OCI-LY1 (cell line): Measurements from ENCODE around the gene TP53.
"Not testable (repeated sequence)": the region's sequence is repeated elsewhere in the genome, so short reads cannot be mapped to it uniquely, and the experiment has no call there.

ENCODE experiments used
- H2AFZ ChIP-seq: fragments of 200-600 bp; sonication (generic), shearing (Covaris generic); 2 replicates; pipeline ENCODE4 v1.6.0; 2014; ENCODE audit warnings: antibody characterized with exemption, mild to moderate bottlenecking, low read length
- H3F3A ChIP-seq: fragments of 200-600 bp; sonication (generic), shearing (Covaris generic); 2 replicates; pipeline ENCODE4 v1.6.0; 2014; ENCODE audit warnings: mild to moderate bottlenecking, antibody characterized with exemption, low read length, moderate library complexity; ENCODE audit not compliant: insufficient read depth
- H3K27ac ChIP-seq: fragments of 200-600 bp; sonication (generic); 2 replicates; pipeline ENCODE4 v1.5.1; 2014; ENCODE audit warnings: low read length, mixed run types, mild to moderate bottlenecking, low read depth; ENCODE audit not compliant: poor library complexity, severe bottlenecking
- H3K27me3 ChIP-seq: fragments of 200-600 bp; sonication (generic); 2 replicates; pipeline ENCODE4 v1.6.0; 2014; ENCODE audit warnings: antibody characterized with exemption, mild to moderate bottlenecking, low read length, moderate library complexity; ENCODE audit not compliant: insufficient read depth
- H3K36me3 ChIP-seq: fragments of 200-600 bp; sonication (generic); 2 replicates; pipeline ENCODE4 v1.6.1; 2014; ENCODE audit warnings: mild to moderate bottlenecking, antibody characterized with exemption, low read length, moderate library complexity, mixed read lengths; ENCODE audit not compliant: insufficient read depth
- H3K4me1 ChIP-seq: fragments of 200-600 bp; sonication (generic); 2 replicates; pipeline ENCODE4 v1.5.1; 2014; ENCODE audit warnings: mild to moderate bottlenecking, low read length, moderate library complexity; ENCODE audit not compliant: insufficient read depth, severe bottlenecking
- H3K4me2 ChIP-seq: fragments of 200-600 bp; sonication (generic), shearing (Covaris generic); 2 replicates; pipeline ENCODE4 v1.6.1; 2014; ENCODE audit warnings: low read length
- H3K4me3 ChIP-seq: fragments of 200-600 bp; sonication (generic); 2 replicates; pipeline ENCODE4 v1.5.1; 2014; ENCODE audit warnings: low read length, low read depth, mild to moderate bottlenecking, mixed read lengths; ENCODE audit not compliant: poor library complexity, severe bottlenecking
- H3K79me2 ChIP-seq: fragments of 200-600 bp; shearing (Covaris generic); 2 replicates; pipeline ENCODE4 v1.6.1; 2016; ENCODE audit warnings: mixed run types, low read length, mixed read lengths; ENCODE audit not compliant: insufficient read depth
- H3K9ac ChIP-seq: fragments of 200-600 bp; sonication (generic), shearing (Covaris generic); 2 replicates; pipeline ENCODE4 v1.6.1; 2014; ENCODE audit warnings: mild to moderate bottlenecking, low read length, mixed read lengths
- H3K9me2 ChIP-seq: fragments of 200-600 bp; sonication (generic), shearing (Covaris generic); 2 replicates; pipeline ENCODE4 v1.6.1; 2014; ENCODE audit warnings: low read depth, mild to moderate bottlenecking, low read length, mixed read lengths
- H3K9me3 ChIP-seq: fragments of 200-600 bp; shearing (Covaris generic); 2 replicates; pipeline ENCODE4 v1.6.1; 2014; ENCODE audit warnings: low read length, mixed read lengths
- H4K20me1 ChIP-seq: fragments of 200-600 bp; sonication (generic), shearing (Covaris generic); 2 replicates; pipeline ENCODE4 v1.6.0; 2016; ENCODE audit warnings: mild to moderate bottlenecking, low read length; ENCODE audit not compliant: insufficient read depth
- CTCF ChIP-seq: fragments of 200-600 bp; sonication (generic), shearing (Covaris generic); IDR thresholded peaks from 2 replicates; pipeline ENCODE4 v1.5.1; 2017; ENCODE audit warnings: mild to moderate bottlenecking, antibody characterized with exemption, low read length, moderate library complexity, mixed read lengths
- EZH2 ChIP-seq: fragments of 200-600 bp; sonication (generic), shearing (Covaris generic); IDR thresholded peaks from 2 replicates; pipeline ENCODE4 v1.8.0; 2017; ENCODE audit warnings: borderline replicate concordance, mixed run types, mild to moderate bottlenecking, antibody characterized with exemption, low read length, moderate library complexity, mixed read lengths

The TP53 gene

DNA sequence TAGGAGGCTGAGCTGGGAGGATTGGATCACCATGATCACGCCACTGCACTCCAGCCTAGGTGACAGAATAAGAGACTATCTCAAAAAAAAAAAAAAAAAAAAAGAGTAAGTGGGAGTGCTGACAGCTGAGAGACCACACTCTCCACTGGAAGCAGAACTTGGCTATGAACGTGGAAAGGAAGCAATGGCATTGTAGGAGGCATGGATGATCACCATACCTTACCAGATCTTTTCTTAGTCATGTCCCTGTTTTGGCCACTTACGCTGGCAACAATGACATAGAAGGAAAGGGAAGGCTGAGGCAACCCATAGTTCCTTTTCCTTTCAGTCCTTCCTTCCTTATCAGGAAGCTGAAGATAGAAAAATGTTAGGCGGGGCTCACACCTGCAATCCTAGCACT lies 40.3 kb downstream of the TP53 start:
- H3K4me2 ChIP-seq = no peak overlapping the region

GRCh38 chr17:7646457-7646856 lies 40.8 kb downstream of the TP53 start:
- Histone ChIP-seq H3K36me3 (no peaks in the 10 kb centered on the region), H3K27me3 (no peaks in the 10 kb centered on the region)

More for the DNA sequence above, 40.3 kb downstream of the TP53 start:
- Histone ChIP-seq H3K9me2 (no peaks in the 10 kb centered on the region), H3F3A (no peaks in the 10 kb centered on the region), H4K20me1 (no peaks in the 10 kb centered on the region), H3K79me2 (no peaks in the 10 kb centered on the region), H3K27me3 (peaks cover 3% of the 10 kb centered on the region; the same call in 1 of the 2 replicates), H3K4me3 (no peak overlapping the region), H3K27ac (no peak overlapping the region), H3K4me1 (peaks cover 17% of the 10 kb centered on the region), H3K9ac (no peak overlapping the region), H3K9me3 (no peaks in the 10 kb centered on the region), H3K36me3 (no peaks in the 10 kb centered on the region), H2AFZ (no peak overlapping the region)
- TF ChIP-seq CTCF (no peak), EZH2 (no peak)

GRCh38 chr17:7644775-7645174 lies 42.5 kb downstream of the TP53 start:
- no peaks in the 10 kb centered on the region for H3K9me3 ChIP-seq
- H3K36me3 ChIP-seq = no peaks in the 10 kb centered on the region
- H3K79me2 ChIP-seq = no peaks in the 10 kb centered on the region
- H3K4me1 ChIP-seq = no peaks in the 10 kb centered on the region
- H3K9ac ChIP-seq = no peak overlapping the region
- no peak for TF ChIP-seq EZH2
- no peak for TF ChIP-seq CTCF
- no peaks in the 10 kb centered on the region for H3K27me3 ChIP-seq
- no peak overlapping the region for H3K4me2 ChIP-seq
- H2AFZ ChIP-seq = no peak overlapping the region
- no peaks in the 10 kb centered on the region for H3F3A ChIP-seq
- no peak overlapping the region for H3K4me3 ChIP-seq
- no peak overlapping the region for H3K27ac ChIP-seq
- no peaks in the 10 kb centered on the region for H3K9me2 ChIP-seq
- H4K20me1 ChIP-seq = no peaks in the 10 kb centered on the region

More at GRCh38 chr17:7646457-7646856, 40.8 kb downstream of the TP53 start:
- Histone ChIP-seq H3K27ac (no peak overlapping the region), H3K4me3 (no peak overlapping the region), H4K20me1 (no peaks in the 10 kb centered on the region), H3K79me2 (no peaks in the 10 kb centered on the region), H3K9ac (no peak overlapping the region), H3K9me3 (no peaks in the 10 kb centered on the region), H3K4me2 (no peak overlapping the region), H3K9me2 (no peaks in the 10 kb centered on the region), H2AFZ (no peak overlapping the region), H3F3A (no peaks in the 10 kb centered on the region), H3K4me1 (peaks cover 16% of the 10 kb centered on the region)
- TF ChIP-seq CTCF (no peak), EZH2 (no peak)

GRCh38 chr17:7641635-7642034 lies 45.7 kb downstream of the TP53 start:
- H3K79me2 ChIP-seq, H2AFZ ChIP-seq, H3K27me3 ChIP-seq, H3K9me2 ChIP-seq, H3K4me3 ChIP-seq, H3K4me2 ChIP-seq, H3K9me3 ChIP-seq, H3K9ac ChIP-seq, H3K27ac ChIP-seq, H3F3A ChIP-seq, H4K20me1 ChIP-seq, H3K4me1 ChIP-seq, H3K36me3 ChIP-seq: not testable (repeated sequence)
